GM12801 (cell line): ENCODE results near the gene CCDC188.

Experiments used
- TF ChIP-seq, protein P1 (sequence below): IDR thresholded peaks from one replicate; pipeline ENCODE4 v1.5.1; 2011; ENCODE audit warnings: control low read depth; ENCODE audit not compliant: insufficient read length; ENCODE audit errors: extremely low read depth

Gene CCDC188

DNA sequence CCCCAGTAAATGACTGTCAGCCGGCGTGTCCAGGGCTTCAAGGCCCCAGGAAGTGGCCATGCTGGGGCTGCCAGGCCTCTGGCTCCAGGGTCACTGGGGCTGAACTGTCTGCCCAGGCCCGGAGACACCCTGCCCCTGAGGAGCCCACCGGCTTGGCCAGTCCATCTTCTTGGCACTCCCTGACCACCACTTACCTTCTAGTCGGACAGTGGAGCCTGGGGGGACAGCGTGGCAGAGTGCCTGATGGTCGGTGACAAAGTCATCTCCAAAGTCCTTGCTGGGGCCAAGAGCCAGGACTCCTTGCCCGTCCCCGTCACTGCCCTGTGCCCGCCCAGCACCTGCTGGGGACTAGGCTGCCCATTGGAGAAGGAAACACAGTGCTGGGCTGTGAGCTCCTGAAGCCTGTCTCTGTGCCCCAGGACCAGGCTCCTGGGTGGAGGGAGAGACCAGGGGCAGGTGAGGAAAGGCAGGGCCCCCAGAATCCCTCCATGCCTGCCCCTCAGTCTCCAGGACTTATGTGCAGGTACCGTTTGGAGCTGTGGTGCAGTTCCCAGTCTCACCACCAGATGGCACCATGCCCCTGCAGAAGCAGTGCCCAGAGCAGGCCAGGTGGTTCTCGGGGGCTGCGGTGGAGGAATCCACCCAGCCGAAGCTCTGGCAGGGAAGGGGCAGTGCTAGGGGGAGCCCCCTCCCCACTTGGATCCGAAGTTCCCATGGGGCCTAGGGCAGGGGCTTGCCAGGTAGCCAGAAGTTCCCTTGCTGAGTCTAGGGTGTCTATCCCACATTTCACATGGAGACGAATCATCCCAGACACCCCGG is 6.0 kb upstream of the CCDC188 start:
- TF ChIP-seq, protein P1, sequence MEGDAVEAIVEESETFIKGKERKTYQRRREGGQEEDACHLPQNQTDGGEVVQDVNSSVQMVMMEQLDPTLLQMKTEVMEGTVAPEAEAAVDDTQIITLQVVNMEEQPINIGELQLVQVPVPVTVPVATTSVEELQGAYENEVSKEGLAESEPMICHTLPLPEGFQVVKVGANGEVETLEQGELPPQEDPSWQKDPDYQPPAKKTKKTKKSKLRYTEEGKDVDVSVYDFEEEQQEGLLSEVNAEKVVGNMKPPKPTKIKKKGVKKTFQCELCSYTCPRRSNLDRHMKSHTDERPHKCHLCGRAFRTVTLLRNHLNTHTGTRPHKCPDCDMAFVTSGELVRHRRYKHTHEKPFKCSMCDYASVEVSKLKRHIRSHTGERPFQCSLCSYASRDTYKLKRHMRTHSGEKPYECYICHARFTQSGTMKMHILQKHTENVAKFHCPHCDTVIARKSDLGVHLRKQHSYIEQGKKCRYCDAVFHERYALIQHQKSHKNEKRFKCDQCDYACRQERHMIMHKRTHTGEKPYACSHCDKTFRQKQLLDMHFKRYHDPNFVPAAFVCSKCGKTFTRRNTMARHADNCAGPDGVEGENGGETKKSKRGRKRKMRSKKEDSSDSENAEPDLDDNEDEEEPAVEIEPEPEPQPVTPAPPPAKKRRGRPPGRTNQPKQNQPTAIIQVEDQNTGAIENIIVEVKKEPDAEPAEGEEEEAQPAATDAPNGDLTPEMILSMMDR = no peak

- TF ChIP-seq, protein P1 = no peak
These were observed 5.2 kb upstream of the CCDC188 start for GRCh38 chr22:20156042-20156389.

- TF ChIP-seq, protein P1 = no peak
These were observed 4.6 kb upstream of the CCDC188 start for GRCh38 chr22:20155330-20156041.

GRCh38 chr22:20154602-20155187 is 3.8 kb upstream of the CCDC188 start:
- TF ChIP-seq, protein P1 = no peak

GRCh38 chr22:20153945-20154344 is 3.1 kb upstream of the CCDC188 start:
- TF ChIP-seq, protein P1 = no peak

DNA sequence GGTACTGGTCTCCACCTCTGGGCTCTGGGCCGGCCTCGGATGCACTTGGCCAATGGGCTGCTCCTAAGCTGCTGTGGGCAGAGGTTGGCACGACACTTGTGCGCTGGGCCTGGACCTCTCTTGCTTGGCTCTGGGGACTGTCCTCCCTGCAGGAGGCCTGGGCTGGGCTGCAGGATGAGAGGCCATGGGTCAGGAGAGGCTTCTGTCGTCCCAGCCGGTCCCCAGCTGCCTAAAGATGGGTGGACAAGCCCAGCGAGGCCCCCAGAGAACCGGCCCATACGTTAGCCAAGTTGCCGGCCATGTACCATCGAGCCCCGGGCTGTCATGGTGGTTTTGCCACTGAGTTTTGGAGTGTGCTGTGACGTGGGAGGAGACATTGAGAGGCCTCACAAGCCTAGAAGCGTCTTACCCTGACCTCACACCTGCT is 1.6 kb upstream of the CCDC188 start:
- TF ChIP-seq, protein P1 = no peak

GRCh38 chr22:20151276-20151588 is 377 bp upstream of the CCDC188 start:
- TF ChIP-seq, protein P1 = no peak
